H1 (cell line): Measurements from ENCODE around the gene EHBP1. TPM values are rescaled to one million over a fixed set of nuclear protein-coding genes. Genes with fewer than 3 reads are reported as not detected.

Source experiments
- CTCF ChIA-PET: fragments of 300-600 bp; sonication (Branson Sonifier 250); formaldehyde crosslinking; loops from one replicate; lab custom pipeline; 2021; ENCODE audit not compliant: partially characterized antibody; lab: Charles Lee
- POLR2A ChIA-PET: fragments of 300-600 bp; sonication (Branson Sonifier 250); formaldehyde crosslinking; loops from one replicate; lab custom pipeline; 2021; ENCODE audit warnings: inconsistent platforms; ENCODE audit not compliant: partially characterized antibody; lab: Charles Lee
- DNase-seq, 2 experiments: peaks; one replicate each; pipeline versions ENCODE4 v3.0.0 to v3.0.0-alpha.2; 2010 to 2022; ENCODE audit warnings: low spot score in 2 of 2, low read depth in 1 of 2, mixed read lengths in 1 of 2
- FAIRE-seq: peaks from 2 replicates; lab custom pipeline; 2011; peaks lifted over from hg19 to GRCh38; lab: Jason Lieb, UNC
- H2AFZ ChIP-seq: 2 replicates; pipeline ENCODE4 v1.8.1; 2012; ENCODE audit warnings: low read length, inconsistent platforms
- H2AK5ac ChIP-seq: 2 replicates; pipeline ENCODE4 v1.6.1; 2013; ENCODE audit warnings: low read depth, low read length
- H2BK120ac ChIP-seq: replicated peaks from 2 replicates; pipeline ENCODE3; 2013; ENCODE audit warnings: low read depth, low read length, inconsistent platforms
- H2BK12ac ChIP-seq: 2 replicates; pipeline ENCODE4 v1.6.1; 2013; ENCODE audit warnings: low read depth, low read length
- H2BK15ac ChIP-seq: 2 replicates; pipeline ENCODE4 v1.6.1; 2013; ENCODE audit warnings: low read length
- H2BK20ac ChIP-seq: 2 replicates; pipeline ENCODE4 v1.6.1; 2013; ENCODE audit warnings: low read length
- H2BK5ac ChIP-seq: 2 replicates; pipeline ENCODE4 v1.6.1; 2013; ENCODE audit warnings: low read depth, low read length
- H3K14ac ChIP-seq: 2 replicates; pipeline ENCODE4 v1.6.1; 2013; ENCODE audit warnings: inconsistent platforms; ENCODE audit not compliant: insufficient read length
- H3K18ac ChIP-seq: 2 replicates; pipeline ENCODE4 v1.6.1; 2013; ENCODE audit warnings: low read length; ENCODE audit errors: extremely low read depth
- H3K23ac ChIP-seq: 2 replicates; pipeline ENCODE4 v1.6.1; 2013; ENCODE audit warnings: inconsistent platforms; ENCODE audit not compliant: insufficient read length
- H3K23me2 ChIP-seq: 2 replicates; pipeline ENCODE4 v1.6.1; 2013; ENCODE audit warnings: low read depth, low read length
- H3K27ac ChIP-seq: 2 replicates; pipeline ENCODE4 v1.6.1; 2011; ENCODE audit warnings: low read depth, low read length, inconsistent platforms
- H3K27me3 ChIP-seq, 4 experiments: replicated peaks in 1 of 4; 1 replicate in 1 of 4; 2 replicates in 3 of 4; pipeline versions ENCODE4 v1.6.1 to v1.8.1; 2011 to 2013; ENCODE audit warnings: low read length in 3 of 4, mild to moderate bottlenecking in 3 of 4, inconsistent platforms in 2 of 4, mixed read lengths in 2 of 4, moderate library complexity in 1 of 4; ENCODE audit not compliant: control insufficient read depth in 3 of 4, insufficient read depth in 3 of 4; ENCODE audit errors: extremely low read depth in 1 of 4
- H3K36me3 ChIP-seq, 4 experiments: 2 replicates each; pipeline versions ENCODE4 v1.6.1 to v1.8.1; 2011 to 2013; ENCODE audit warnings: mild to moderate bottlenecking in 4 of 4, low read length in 3 of 4, moderate library complexity in 2 of 4, control low read depth in 1 of 4, inconsistent platforms in 1 of 4; ENCODE audit not compliant: insufficient read depth in 4 of 4, control insufficient read depth in 2 of 4
- H3K4ac ChIP-seq: replicated peaks from 2 replicates; pipeline ENCODE3; 2013; ENCODE audit warnings: low read length, low read depth, mixed read lengths, inconsistent platforms; ENCODE audit not compliant: insufficient read length
- H3K4me1 ChIP-seq, 4 experiments: replicated peaks in 1 of 4; 1 replicate in 1 of 4; 2 replicates in 3 of 4; pipeline versions ENCODE4 v1.6.1 to v1.8.1; 2011 to 2013; ENCODE audit warnings: low read length in 3 of 4, inconsistent platforms in 2 of 4, mixed read lengths in 1 of 4; ENCODE audit not compliant: insufficient read depth in 4 of 4, control insufficient read depth in 3 of 4
- H3K4me2 ChIP-seq, 2 experiments: 2 replicates each; pipeline versions ENCODE4 v1.6.1 to v1.8.1; 2011 to 2013; ENCODE audit warnings: low read depth in 2 of 2, low read length in 2 of 2, control low read depth in 1 of 2, inconsistent platforms in 1 of 2, mild to moderate bottlenecking in 1 of 2; ENCODE audit not compliant: insufficient read depth in 1 of 2
- H3K4me3 ChIP-seq, 4 experiments: fragments of 200-600, 300-600 bp in 1 of 4; sonication (generic), shearing (Covaris generic), sonication (Bioruptor Twin) in 1 of 4; 2 replicates each; pipeline versions ENCODE4 v1.5.1 to v1.8.1; 2011 to 2016; ENCODE audit warnings: low read length in 4 of 4, low read depth in 3 of 4, control low read depth in 2 of 4, inconsistent platforms in 2 of 4, mild to moderate bottlenecking in 2 of 4, mixed read lengths in 1 of 4, moderate library complexity in 1 of 4; ENCODE audit not compliant: insufficient read depth in 2 of 4; ENCODE audit errors: extremely low read depth in 1 of 4
- H3K56ac ChIP-seq: replicated peaks from 2 replicates; pipeline ENCODE3; 2013; ENCODE audit warnings: low read depth, mild to moderate bottlenecking, mixed read lengths, low read length, inconsistent platforms; ENCODE audit not compliant: insufficient read length
- H3K79me1 ChIP-seq: 2 replicates; pipeline ENCODE4 v1.6.1; 2013; ENCODE audit warnings: low read depth, low read length, control low read depth
- H3K79me2 ChIP-seq, 2 experiments: 2 replicates each; pipeline versions ENCODE4 v1.6.1 to v1.8.1; 2012 to 2013; ENCODE audit warnings: low read length in 2 of 2, mild to moderate bottlenecking in 2 of 2, inconsistent platforms in 1 of 2; ENCODE audit not compliant: insufficient read depth in 2 of 2, control insufficient read depth in 1 of 2
- H3K9ac ChIP-seq, 4 experiments: replicated peaks in 1 of 4; 1 replicate in 1 of 4; 2 replicates in 3 of 4; pipeline versions ENCODE4 v1.6.1 to v1.8.1; 2011 to 2013; ENCODE audit warnings: low read depth in 3 of 4, low read length in 3 of 4, control low read depth in 2 of 4, mild to moderate bottlenecking in 2 of 4, moderate library complexity in 2 of 4, inconsistent platforms in 1 of 4; ENCODE audit errors: extremely low read depth in 1 of 4
- H3K9me3 ChIP-seq, 2 experiments: 2 replicates each; pipeline versions ENCODE4 v1.6.1 to v1.8.1; 2012 to 2013; ENCODE audit warnings: mild to moderate bottlenecking in 2 of 2, moderate library complexity in 2 of 2, control low read depth in 1 of 2, inconsistent platforms in 1 of 2, low read depth in 1 of 2, low read length in 1 of 2, mixed read lengths in 1 of 2; ENCODE audit not compliant: insufficient read depth in 2 of 2
- H4K20me1 ChIP-seq, 2 experiments: replicated peaks in 1 of 2; 2 replicates each; pipeline versions ENCODE3 to v1.8.1; 2011 to 2013; ENCODE audit warnings: inconsistent platforms in 2 of 2, low read length in 2 of 2, mild to moderate bottlenecking in 1 of 2; ENCODE audit not compliant: insufficient read depth in 2 of 2, control insufficient read depth in 1 of 2
- H4K5ac ChIP-seq: 2 replicates; pipeline ENCODE4 v1.6.1; 2013; ENCODE audit warnings: low read length, low read depth, mixed read lengths, inconsistent platforms; ENCODE audit not compliant: insufficient read length
- H4K8ac ChIP-seq: 2 replicates; pipeline ENCODE4 v1.8.0; 2013; ENCODE audit warnings: mild to moderate bottlenecking, moderate library complexity, low read length, inconsistent platforms; ENCODE audit not compliant: insufficient read depth; ENCODE audit errors: extremely low read depth
- H4K91ac ChIP-seq: replicated peaks from 2 replicates; pipeline ENCODE3; 2013; ENCODE audit warnings: low read length, mixed read lengths, inconsistent platforms; ENCODE audit not compliant: insufficient read length
- ASH2L ChIP-seq: fragments of 200-600, 300-600 bp; sonication (generic); IDR thresholded peaks from one replicate; pipeline ENCODE4 v1.7.1; 2017; ENCODE audit warnings: low read length
- ATF2 ChIP-seq: IDR thresholded peaks from 2 replicates; pipeline ENCODE4 v1.6.1; 2012; ENCODE audit warnings: low read length, inconsistent platforms
- CBX8 ChIP-seq: fragments of 300-800, 300-1000 bp; sonication (generic); IDR thresholded peaks from 2 replicates; pipeline ENCODE4 v1.7.1; 2016; ENCODE audit warnings: low read depth, low read length, borderline replicate concordance
- CREB1 ChIP-seq: IDR thresholded peaks from 2 replicates; pipeline ENCODE4 v1.6.1; 2012; ENCODE audit warnings: inconsistent platforms
- GABPA ChIP-seq: IDR thresholded peaks from 2 replicates; pipeline ENCODE4 v1.6.1; 2011; ENCODE audit warnings: mild to moderate bottlenecking, low read length, moderate library complexity, borderline replicate concordance; ENCODE audit not compliant: insufficient read depth
- JUND ChIP-seq: IDR thresholded peaks from 2 replicates; pipeline ENCODE4 v1.6.1; 2011; ENCODE audit warnings: mild to moderate bottlenecking, improper control_type of control experiment, low read length
- KDM4A ChIP-seq: IDR thresholded peaks from one replicate; pipeline ENCODE4 v1.7.1; 2012; ENCODE audit warnings: low read depth, mild to moderate bottlenecking, moderate library complexity, low read length, inconsistent platforms; ENCODE audit not compliant: severe bottlenecking
- NANOG ChIP-seq: IDR thresholded peaks from 2 replicates; pipeline ENCODE4 v1.6.1; 2011; ENCODE audit warnings: low read length, low read depth, mild to moderate bottlenecking, inconsistent platforms; ENCODE audit not compliant: insufficient read depth, poor library complexity, severe bottlenecking
- SIRT6 ChIP-seq: IDR thresholded peaks from one replicate; pipeline ENCODE4 v1.7.1; 2012; ENCODE audit warnings: low read length, inconsistent platforms
- SIX5 ChIP-seq: IDR thresholded peaks from 2 replicates; pipeline ENCODE4 v1.6.1; 2011; ENCODE audit warnings: mild to moderate bottlenecking, low read depth, low read length
- SP1 ChIP-seq: IDR thresholded peaks from 2 replicates; pipeline ENCODE4 v1.6.1; 2011; ENCODE audit warnings: low read depth, low read length
- SP4 ChIP-seq: IDR thresholded peaks from 2 replicates; pipeline ENCODE4 v1.6.1; 2012; ENCODE audit warnings: low read length, inconsistent platforms
- TEAD4 ChIP-seq: IDR thresholded peaks from 2 replicates; pipeline ENCODE4 v1.6.1; 2012; ENCODE audit warnings: low read depth, low read length, inconsistent platforms, mixed read lengths
- WGBS, 2 experiments: shearing (Covaris generic) in 1 of 2; methylation state at CpG; one replicate each; pipeline versions ENCODE4 v1.1.6 to v1.1.7; 2013 to 2015; ENCODE audit warnings: low lambda C conversion rate in 2 of 2, mixed read lengths in 2 of 2, inconsistent platforms in 1 of 2, low coverage in 1 of 2, missing lambda C conversion rate in 1 of 2; ENCODE audit not compliant: insufficient replicate concordance in 2 of 2, insufficient coverage in 1 of 2, insufficient read length in 1 of 2; ENCODE audit errors: extremely low coverage in 1 of 2, missing lambda C conversion rate in 1 of 2; 5-methylcytosine and 5-hydroxymethylcytosine counted together
- polyA plus RNA-seq, 7 experiments: library from polyadenylated mRNA; depleted of rRNA in 3 of 7; stranded (reverse) in 5 of 7; unstranded in 2 of 7; fragments of >200 nt in 5 of 7; fragments of 200-250 nt in 2 of 7; gene quantifications; 1 replicate in 5 of 7; 2 replicates in 1 of 7; 4 replicates in 1 of 7; pipeline versions ENCODE4 v1.2.1 to v1.2.3, GENCODE V29; 2011 to 2013; ENCODE audit warnings: missing spikeins in 2 of 7, mixed read lengths in 2 of 7
- total RNA-seq: library from RNA; stranded (reverse); fragmentation: NEBNext Ultra II Directional; extraction: Animal tissue kit (Norgen Biotek cat#: 25700); gene quantifications from 2 replicates; pipeline ENCODE4 v1.2.1, GENCODE V29; 2021

EHBP1 gene
- total and polyA plus RNA-seq, 2 of the 8 experiments (the other 6 are each of a cell fraction or from before 2014, with no cell fraction given) = 12.0 to 64.1 TPM

- no peak overlapping the region for H4K91ac ChIP-seq
- H3K9ac ChIP-seq = no peak overlapping the region
- peaks cover 2% of the 10 kb centered on the region; the same call in 1 of the 2 replicates for H3K23me2 ChIP-seq
- no peak overlapping the region for H3K4ac ChIP-seq
- H2AK5ac ChIP-seq = no peak overlapping the region
- H2BK120ac ChIP-seq = no peak overlapping the region
- CTCF ChIA-PET = no interaction called here
- H4K20me1 ChIP-seq = peaks cover 2% of the 10 kb centered on the region in 2 experiments
- H4K5ac ChIP-seq = no peak overlapping the region
- H3K14ac ChIP-seq = no peak overlapping the region
- no peak overlapping the region for H4K8ac ChIP-seq
- DNase-seq (no peak), FAIRE-seq (no peak)
- 0 out of 2 replicates have a peak, but pooled peaks cover 3% of the 10 kb centered on the region for H3K79me1 ChIP-seq
- peak overlapping the region; percentile 6; the same call in 1 of the 2 replicates for H3K18ac ChIP-seq
- no peak overlapping the region for H2BK5ac ChIP-seq
- no peak overlapping the region for H3K27ac ChIP-seq
- WGBS, 2 experiments = 88% methylated on average over 6 of the region's 6 CpGs; no CpG with 5 or more reads in 1 of the 2 experiments
- H3K9me3 ChIP-seq = peaks cover 0 to 10% of the 10 kb centered on the region in 2 experiments; a peak in 2 of 4 replicates
- no peak overlapping the region for H2AFZ ChIP-seq
- H3K56ac ChIP-seq = no peak overlapping the region
- H3K23ac ChIP-seq = no peak overlapping the region
- H2BK20ac ChIP-seq = no peak overlapping the region
- H3K4me3 ChIP-seq = no peak overlapping the region
- H3K4me1 ChIP-seq = peaks cover 0 to 6% (median 4%) of the 10 kb centered on the region in 4 experiments; a peak in 5 of 7 replicates
- peaks cover 0 to 87% of the 10 kb centered on the region in 2 experiments; a peak in 2 of 4 replicates for H3K79me2 ChIP-seq
- H3K36me3 ChIP-seq = peaks cover 0 to 2% (median 0%) of the 10 kb centered on the region in 4 experiments; a peak in 1 of 8 replicates
- no peak overlapping the region for H2BK15ac ChIP-seq
- H2BK12ac ChIP-seq = no peak overlapping the region
- POLR2A ChIA-PET = no interaction called here
- H3K4me2 ChIP-seq = no peak overlapping the region
- H3K27me3 ChIP-seq = no peaks in the 10 kb centered on the region
- TF ChIP-seq SIRT6 = no peak
- no peak for TF ChIP-seq ASH2L
- no peak for TF ChIP-seq SP4
- TF ChIP-seq TEAD4 = no peak
- no peak for TF ChIP-seq NANOG
- no peak for TF ChIP-seq SIX5
- no peak for TF ChIP-seq ATF2
- no peak for TF ChIP-seq CREB1
- no peak for TF ChIP-seq JUND
- no peak for TF ChIP-seq KDM4A
- no peak for TF ChIP-seq GABPA
- no peak for TF ChIP-seq CBX8
- no peak for TF ChIP-seq SP1
These were observed 26.8 kb downstream of the EHBP1 start for GRCh38 chr2:62732262-62732777.
